Central memory CD4-positive, alpha-beta T cell (primary cell): Measurements from ENCODE around the gene ST7.
"Not testable (repeated sequence)": the region's sequence is repeated elsewhere in the genome, so short reads cannot be mapped to it uniquely, and the experiment has no call there.

ENCODE experiments used
- DNase-seq: peaks from one replicate; pipeline ENCODE4 v3.0.0; 2022

ST7 gene

DNA sequence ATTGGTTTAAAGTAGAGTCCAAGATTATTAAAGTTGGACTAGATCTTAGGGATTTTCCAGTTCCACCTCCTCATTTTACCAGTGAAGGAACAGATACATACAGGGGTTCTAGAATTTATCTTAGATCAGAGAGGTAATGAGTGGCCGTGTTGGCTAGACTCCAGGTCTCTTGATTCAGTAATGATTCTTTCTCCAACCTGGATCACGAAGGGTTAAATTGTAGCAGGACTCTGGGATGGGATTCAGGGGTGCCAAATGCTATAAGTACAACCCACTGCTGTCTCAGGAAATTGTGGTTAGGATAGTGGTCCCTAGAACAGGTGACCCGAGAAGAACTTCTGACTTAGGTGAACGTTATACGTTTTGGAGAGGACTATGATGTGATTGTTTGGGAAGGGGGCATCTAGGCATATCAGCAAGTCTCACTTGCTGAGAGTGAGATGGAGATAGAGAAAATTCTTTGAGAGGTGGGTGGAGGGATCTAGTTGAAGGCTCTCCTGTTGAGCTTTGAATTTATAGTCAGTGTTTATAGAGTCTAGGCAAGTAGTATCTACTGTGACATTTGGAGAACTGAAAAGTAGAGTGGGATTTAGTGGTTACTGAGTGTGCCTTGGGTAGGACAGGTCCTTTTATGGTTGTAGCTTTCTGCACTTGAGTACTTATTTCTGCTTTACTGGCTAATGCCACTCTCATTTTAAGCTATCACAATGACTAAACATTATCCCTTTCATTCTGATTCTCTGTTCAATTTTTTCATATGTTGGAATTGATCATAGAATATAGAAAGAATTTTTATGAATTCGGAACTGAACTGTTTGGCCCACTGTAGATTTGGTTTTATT, 58.3 kb downstream of the ST7 start:
- no peak for DNase-seq

DNA sequence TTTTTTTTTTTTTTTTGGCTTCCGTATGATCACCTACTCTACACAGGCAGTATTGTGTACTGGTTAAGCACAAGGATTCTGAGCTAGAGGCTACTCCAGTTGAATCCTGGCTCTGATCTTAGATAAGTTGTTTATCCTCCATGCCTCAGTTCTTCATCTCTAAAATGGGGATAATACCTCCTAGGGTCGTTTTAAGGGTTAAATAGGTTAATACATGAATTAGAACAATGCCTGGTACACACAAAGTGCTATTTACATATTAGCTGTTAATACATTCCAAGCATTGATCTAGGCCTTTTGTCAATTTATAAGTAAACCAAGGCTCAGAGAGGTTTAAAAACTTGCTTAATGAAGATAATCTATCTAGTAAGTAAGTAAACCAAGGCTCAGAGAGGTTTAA, 59.0 kb downstream of the ST7 start:
- no peak for DNase-seq

DNA sequence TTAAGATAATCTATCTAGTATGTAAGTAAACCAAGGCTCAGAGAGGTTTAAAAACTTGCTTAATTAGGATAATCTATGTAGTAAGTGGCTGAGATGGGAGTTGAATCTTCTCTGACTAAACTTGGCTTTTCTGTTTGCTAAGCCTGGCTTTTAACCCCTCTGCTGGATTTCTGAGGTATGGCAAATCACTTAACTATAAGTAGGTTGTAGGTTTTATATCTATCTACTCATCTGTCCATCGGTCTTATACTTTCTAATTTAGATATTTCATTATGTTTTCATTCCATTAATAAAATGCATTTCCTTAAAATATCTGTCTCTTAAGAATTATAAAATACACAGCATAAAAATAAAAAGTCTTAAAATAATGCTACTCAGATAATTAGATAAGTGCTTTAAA, 59.4 kb downstream of the ST7 start:
- no peak for DNase-seq

DNA sequence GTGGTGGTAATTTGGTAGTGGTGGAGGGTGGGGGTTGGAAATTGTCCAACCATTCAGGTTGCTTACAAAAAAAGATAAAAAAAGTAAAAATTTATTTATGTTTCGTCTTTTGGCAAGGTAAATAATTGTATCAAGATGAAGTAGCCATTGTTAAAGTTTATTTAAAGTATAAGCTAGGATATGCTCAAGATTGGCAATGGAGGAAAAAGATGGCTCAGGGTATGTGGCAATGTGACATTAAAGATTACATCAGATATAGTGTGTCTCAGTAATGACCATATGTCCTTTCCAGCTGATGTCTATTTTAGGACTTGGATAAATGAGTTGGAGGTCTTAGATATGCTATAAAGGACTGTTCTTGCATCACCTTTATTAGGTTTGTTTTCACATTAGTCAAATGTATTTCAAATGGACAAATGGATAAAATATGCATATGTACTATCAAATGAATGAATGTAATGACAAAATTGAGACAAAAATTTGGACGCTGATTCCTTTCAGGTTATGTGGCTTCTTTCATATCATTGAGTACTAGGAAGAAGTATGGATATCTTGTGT, 60.9 kb downstream of the ST7 start:
- no peak for DNase-seq

DNA sequence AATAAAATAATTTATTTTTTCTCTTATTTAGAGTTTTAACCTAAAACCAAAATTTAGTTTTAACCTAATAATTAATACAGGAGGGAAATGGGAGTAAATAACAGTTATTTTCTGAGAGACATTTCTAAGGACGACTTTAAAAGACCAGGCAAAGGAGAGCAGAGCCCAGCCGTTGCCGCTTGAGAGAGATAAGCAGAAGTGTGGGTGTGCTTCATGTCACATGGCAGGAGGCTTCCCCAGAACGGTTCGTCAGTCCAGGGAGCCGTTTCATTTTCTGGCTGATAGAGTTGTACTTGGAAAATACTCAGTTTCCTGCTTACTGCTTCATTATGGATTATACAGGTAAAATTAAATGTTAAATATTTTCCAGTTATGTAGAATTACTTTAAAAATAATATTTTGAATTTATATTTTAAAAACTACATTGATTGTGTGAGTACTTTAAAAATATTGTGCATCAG, 61.4 kb downstream of the ST7 start:
- DNase-seq = no peak

DNA sequence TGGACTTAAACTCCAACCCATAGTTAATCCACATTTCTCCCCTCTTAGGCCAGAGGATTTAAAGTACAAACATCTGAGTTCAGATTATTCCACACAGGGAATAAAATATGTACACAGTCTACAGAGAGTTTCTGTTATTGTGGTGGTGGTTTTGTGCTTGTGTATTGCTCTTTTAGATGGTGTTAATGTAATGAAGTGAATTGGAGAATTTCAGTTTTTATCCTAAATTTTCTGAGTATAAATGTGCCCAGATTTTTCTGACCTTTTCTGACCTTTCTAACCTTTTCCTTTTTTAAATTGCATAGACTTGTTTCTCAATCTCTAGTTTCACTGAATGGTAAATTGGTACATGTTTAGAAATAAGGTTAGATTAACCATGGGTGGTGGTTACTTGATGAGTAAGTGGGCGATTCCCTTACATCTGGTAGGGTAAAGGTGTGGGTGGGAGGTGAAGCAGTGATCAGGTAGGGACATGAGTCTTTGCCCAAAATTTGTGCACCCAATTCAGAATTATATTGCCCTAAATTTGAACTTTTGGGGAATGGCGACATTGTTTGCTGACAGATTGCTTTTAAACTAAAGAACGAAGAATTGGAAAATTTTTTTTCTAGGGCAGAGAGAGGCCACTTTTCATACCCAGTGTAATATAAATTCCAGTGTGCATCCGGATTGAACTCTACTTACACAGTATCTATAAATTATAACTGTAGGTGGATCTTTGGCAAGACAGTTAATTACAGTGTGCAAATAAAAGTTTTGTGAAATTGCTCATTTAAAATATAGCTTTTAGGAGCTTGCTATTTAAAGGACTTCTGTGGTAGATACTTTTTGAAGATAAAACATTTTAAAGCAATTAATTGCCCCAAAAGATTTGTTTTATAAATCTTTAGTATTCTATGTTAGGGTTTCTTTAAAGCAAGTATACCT, 62.2 kb downstream of the ST7 start:
- DNase-seq = no peak

DNA sequence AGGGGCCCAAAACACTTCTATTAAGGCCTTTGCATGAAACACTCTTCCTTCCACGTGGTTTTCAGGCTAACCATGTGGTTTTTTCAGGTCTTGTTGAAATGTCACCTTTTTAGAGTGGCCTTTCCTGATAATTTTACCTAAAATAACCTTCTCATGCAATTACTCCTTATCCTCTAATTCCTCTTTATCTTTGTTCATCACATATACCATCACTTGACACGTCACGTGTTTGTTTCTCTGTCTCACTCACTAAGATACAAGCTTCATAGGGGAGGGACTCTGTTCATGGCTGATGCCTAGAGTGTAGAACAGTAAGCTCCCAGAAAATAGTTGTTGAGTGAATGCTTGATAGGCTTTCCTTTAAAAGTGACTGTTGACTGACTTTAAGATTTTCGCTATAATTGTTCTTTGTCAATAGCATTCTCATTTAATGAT, 63.7 kb downstream of the ST7 start:
- DNase-seq = no peak

DNA sequence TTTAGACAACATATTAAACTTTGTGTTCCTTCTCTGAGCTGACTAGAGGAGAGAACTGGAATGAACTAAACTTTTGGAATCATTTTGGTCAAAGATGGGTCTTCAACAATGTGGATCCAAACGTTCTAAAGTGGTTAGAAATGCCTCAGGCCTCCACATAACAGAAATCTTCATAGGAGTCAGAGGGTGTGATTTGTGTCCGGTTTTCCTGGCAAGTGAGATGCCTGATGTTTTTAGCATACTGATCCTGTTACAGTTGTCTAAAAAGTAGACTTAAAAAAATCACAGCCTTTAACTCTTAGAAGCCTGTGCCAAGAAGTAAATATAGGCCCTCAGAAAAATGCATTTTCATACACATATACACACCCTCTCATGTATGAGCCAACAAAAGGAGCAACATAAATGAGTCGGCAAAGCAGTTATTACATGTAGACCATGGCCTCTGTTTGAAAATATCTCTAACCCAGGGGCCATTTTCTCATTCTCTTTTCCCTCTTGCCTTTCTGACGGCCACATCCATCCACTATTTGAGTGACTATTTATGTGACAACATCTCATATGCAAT, 64.5 kb downstream of the ST7 start:
- no peak for DNase-seq

DNA sequence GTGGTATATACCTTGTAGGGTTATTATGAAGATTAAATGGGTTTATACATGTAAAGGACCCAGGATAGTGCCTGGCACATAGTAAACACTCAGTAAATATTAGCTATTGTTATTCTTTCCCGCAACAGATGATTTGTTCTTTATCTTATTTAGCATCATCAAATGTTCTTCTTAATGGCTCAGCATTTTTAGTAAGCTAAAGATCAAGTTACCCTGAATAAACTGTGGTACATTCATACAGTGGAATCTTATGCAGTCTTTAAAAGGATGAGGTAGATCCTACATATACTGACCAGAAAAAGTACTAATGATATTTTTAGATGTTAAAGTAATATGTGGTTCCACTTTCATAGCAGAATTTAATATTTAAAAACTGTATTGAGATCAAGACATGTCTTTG, 65.4 kb downstream of the ST7 start:
- DNase-seq = no peak

DNA sequence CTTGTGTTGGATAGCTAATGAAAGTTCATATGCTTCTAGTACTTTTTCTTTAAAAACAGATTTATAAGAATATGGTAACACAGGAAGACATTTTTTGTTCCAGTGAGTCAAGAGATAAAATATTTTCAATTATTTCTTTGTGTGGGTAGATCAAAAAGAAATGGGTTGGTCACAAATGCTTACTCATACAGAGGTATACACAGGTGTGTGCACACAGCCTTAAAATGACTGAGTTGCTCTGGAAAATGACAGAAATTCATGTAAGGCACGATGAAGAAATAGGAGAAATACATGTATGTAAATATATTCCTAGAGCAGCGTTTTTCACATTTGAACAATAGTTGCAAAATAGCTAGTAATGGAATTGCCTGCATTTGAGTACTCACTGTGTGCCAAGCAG, 66.0 kb downstream of the ST7 start:
- no peak for DNase-seq

DNA sequence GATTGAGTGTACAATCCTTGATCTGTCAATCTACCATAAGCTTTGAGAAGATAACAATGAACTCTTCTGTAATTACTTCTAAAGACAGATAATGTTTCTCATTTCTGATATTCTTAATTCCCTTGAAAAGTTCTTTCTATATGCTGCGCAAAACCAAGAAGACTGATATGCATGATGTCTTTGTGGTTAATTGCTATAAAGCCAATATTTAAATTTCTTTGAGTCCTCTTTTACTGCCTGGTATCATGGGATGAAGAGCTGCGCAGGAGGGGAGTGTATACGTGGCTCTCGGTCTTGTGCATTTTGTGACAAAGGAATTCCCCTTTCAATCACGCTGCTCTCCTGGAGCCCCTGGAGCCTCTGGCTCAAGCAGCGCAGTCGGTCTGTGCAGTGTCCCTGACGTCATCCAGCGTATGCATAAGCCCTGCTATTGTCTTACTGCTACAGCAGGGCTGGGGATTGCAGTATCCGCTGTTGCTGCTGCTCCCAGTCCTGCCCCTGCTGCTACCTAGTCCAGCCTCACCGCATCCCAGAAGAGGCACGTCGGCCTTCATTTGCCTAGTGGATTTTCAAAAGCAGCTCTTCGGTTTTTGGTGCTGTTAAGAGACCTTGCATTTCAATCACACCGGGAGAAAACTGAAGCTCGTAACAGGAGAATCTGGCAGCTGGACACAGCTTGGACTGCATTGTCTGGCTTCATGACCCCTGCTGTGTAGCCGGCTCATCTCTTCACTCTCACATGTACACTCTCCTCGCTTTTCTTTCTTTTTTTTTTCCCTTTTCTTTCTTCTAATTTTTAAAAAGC, 66.7 kb downstream of the ST7 start:
- no peak for DNase-seq

DNA sequence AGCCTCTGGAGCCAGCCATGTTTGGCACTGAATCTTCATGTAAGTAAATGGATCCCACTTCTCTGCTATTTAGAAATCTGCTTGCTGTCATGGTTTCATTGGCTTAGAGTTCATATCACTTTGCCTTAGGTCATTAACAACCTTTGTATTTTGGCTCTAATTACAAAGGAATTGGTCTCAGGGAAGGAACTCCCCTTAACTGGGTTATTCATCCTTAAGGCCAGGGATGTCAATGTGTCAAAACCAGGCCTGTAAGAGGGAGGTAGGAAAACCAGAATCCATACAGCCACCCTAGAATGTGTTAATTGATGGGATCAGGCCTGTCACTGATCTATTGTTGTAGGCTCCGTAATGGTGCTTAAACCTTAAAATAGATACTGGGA, 67.3 kb downstream of the ST7 start:
- DNase-seq = no peak

DNA sequence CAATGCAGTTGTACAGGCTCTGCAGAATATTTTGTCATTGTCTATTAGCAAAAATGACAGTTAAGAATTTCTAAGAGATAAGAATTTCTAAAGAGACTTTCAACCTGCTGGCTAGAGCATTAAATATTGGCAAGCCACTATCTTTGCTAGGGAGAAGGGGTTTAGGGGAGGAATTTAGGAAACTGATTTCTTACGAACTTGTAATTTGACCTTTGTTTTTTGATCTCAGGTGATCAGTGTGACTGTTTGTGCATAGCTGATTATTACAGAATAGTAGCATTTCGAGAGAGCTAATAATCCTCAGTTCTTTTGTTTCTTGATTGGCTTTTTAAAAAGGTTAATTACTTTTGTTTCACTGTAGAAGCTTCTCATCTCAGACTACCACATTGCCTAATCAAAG, 68.1 kb downstream of the ST7 start:
- DNase-seq = no peak

DNA sequence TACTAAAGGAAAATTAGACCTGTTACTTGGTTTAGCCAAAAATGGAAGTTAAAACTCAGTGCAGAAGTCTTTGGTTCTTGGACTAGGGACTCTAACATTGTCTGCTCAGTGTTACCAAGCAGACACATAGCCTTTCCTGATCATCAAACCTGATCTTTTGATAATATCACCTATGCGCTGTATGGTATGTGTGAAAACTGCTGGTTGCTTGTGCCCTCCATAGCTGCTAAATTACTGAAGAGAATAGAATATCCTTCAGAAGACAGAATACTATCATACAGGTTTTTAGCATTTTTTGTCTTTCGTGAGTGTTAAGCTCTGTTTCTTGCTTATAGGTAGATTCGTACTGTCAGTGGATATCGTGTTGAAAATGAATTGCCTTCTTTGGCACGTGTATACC, 68.7 kb downstream of the ST7 start:
- DNase-seq = no peak

DNA sequence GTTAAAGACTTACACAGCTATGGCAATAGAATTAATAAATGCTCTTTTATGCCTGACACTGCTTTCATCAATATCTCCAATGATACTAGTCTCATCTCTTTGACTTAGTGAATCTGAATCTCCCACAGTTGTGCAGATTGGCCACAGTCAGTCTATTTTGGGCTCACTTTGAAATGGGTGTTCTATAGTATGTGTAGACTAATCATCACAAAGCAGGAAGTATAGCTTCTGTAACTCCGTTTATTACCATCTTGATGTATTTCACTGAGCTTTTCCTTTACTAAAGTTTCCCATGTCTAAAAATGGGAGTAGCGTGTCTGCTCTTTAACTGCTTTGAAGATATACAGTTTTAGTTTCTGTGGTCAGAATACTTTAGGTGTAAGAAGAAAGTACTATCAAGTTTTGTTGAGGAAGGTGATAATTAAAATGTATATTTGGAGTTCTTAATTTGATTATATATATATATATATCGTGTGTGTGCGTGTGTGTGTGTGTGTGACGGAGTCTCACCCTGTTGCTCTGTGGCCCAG, 70.1 kb downstream of the ST7 start:
- no peak for DNase-seq

DNA sequence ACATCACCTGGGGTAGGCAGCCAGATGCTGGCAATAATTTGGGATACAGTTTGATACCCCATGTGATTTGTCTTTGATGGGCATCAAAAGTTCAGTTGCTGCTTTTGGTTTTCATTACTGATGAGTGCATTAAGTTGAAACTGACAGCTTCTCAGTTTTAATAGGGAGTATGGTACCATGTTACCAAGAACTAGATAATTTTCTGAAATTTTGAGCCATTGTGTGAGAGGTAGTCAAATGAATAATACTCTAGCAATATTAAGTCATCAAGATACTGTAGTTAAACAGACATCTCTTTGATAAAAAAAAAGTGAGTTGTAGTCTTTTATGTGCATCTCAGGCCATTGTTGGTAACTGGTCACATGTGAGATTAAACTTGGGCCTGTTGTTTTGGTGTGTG, 71.5 kb downstream of the ST7 start:
- DNase-seq = no peak

DNA sequence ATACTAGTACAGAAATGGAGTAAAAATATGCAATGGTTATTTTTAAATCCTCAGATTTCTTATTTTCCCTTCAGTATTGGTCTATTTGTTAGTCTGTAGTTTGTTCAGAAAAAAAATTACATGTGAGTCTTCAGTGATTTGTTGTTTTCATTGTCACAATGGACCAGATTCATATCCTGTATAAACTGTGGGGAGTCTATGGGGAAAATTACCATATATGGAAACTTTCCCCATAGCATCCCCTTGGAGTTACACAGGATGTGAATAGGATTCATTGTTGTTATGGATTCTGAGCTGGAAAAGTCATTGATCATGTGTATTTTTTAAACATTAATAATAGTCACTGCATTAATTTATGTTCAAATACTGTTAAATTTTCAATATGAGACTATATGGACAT, 72.6 kb downstream of the ST7 start:
- DNase-seq = no peak

DNA sequence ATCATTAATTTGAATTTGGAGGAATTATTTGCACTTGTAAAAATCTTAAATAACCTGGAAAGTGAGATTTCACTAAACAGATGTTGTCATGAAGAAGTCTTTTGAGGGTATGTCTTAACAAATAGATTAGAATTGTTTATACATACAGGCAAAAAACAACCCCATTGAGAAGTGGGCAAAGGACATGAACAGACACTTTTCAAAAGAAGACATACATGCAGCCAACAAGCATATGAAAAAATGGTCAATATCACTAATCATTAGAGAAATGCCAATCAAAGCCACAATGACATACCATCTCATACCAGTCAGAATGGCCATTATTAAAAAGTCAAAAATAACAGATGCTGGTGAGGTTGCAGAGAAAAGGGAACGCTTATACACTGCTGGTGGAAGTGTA, 77.0 kb downstream of the ST7 start:
- DNase-seq = not testable (repeated sequence)

DNA sequence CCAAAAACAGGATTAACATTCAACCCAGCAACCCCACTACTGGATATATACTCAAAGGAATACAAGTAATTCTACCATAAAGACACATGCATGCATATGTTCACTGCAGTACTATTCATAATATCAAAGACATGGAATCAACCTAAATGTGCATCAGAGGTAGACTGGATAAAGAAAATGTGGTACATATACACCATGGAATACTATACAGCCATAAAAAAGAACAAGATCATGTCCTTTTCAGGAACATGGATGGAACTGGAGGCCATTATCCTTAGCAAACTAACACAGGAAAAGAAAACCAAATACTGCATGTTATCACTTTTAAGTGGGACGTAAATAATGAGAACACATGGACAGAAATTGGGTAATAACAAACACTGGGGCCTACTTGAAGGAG, 77.5 kb downstream of the ST7 start:
- not testable (repeated sequence) for DNase-seq

DNA sequence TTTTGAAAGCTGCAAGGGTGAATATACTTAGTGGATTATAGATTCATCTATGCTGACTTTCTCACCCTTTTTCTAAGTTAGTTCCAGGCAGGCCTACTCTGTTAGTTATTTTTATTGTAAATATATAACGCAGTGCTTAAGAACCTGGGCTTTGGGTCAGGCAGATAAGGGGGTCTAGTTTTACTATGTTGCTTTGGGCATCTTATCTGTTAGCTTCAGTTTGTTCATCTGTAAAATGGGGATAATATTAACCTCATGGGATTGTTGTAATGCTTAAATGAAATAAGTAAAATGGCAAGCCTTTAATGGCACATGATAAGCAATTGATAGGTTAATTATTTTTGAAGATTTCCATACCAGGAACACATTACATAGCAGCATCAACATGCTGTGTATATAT, 79.5 kb downstream of the ST7 start:
- no peak for DNase-seq

DNA sequence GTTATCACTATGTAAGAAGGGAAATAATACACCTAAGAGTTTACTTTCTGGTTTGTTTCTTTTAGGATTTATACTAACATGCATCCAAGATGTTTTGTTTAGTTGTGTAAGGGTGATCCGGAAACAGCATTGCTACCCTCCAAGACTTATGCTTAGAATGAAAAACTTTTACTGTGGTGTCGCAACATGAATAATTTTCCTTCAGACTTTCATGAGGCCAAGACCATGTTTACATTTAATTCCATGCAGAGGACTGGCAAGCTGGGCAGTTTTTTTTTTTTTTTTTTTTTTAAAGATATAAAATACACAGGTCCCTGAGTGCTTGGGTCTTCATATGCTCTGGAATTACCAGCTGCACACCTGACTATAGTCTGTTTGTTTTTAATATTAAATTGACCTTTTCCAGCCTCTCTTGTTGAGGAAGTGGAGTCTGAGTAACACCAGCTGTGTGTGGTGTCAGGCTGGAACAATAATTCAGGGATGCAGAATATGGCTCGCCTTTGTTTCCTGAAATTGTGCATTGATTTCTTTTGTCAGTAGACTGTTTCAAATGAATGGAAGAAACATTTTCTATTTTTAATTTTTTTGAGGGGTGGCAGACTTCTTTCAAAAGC, 81.7 kb downstream of the ST7 start:
- DNase-seq = no peak

DNA sequence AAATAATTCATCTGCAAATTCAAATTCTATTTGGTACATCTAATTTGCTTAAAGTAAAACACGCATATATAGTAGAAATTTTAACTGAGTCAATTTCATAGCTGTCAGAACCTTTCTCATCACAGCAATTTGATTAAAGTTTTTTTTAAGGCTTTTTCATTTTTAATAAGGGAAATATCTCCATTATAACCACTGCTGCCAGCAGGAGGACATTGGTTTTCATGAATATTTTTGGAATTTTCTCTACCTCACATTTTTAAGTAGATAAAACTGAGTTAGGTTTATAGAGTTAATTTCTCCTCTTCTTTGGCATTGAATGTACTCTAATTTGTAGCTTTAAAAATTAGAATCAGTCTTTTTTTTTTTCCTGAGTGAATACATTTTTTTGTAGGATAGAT, 82.2 kb downstream of the ST7 start:
- DNase-seq = no peak
